Tibial artery (tissue), 4 donors: Measurements from ENCODE around the gene HNF1A.

Source experiments
- DNase-seq, 2 donors: peaks; one replicate each; pipeline ENCODE4 v3.0.0-alpha.2; 2019
- H3K27ac ChIP-seq, 2 donors: fragments of 200-600 bp; sonication (generic) in 1 of 2; 1 replicate in 1 of 2; 2 replicates in 1 of 2; pipeline ENCODE4 v1.5.1; 2018 to 2019; ENCODE audit warnings: mild to moderate bottlenecking in 1 of 2
- H3K27me3 ChIP-seq, 2 donors: fragments of 200-600 bp; sonication (generic) in 1 of 2; one replicate each; pipeline versions ENCODE4 v1.5.1 to v1.6.0; 2016 to 2019
- H3K36me3 ChIP-seq, 3 donors: fragments of 200-600 bp; sonication (generic) in 2 of 3; one replicate each; pipeline ENCODE4 v1.5.1; 2016 to 2019; ENCODE audit warnings: mild to moderate bottlenecking in 2 of 3
- H3K4me1 ChIP-seq, 4 donors: fragments of 200-600 bp; sonication (generic) in 2 of 4; 1 replicate in 3 of 4; 2 replicates in 1 of 4; pipeline ENCODE4 v1.5.1; 2016 to 2019
- H3K4me3 ChIP-seq, 2 donors: fragments of 200-600 bp; sonication (generic) in 1 of 2; 1 replicate in 1 of 2; 2 replicates in 1 of 2; pipeline ENCODE4 v1.5.1; 2018 to 2019; ENCODE audit warnings: mild to moderate bottlenecking in 2 of 2
- H3K9me3 ChIP-seq, 3 donors: fragments of 200-600 bp; sonication (generic) in 1 of 3; one replicate each; pipeline ENCODE4 v1.5.1; 2016 to 2019
- CTCF ChIP-seq, 2 experiments: fragments of 200-600 bp in 1 of 2; fragments of 450-650 bp in 1 of 2; IDR thresholded peaks; one replicate each; pipeline ENCODE4 v1.5.1; 2017 to 2019; ENCODE audit warnings: antibody characterized with exemption in 2 of 2, mild to moderate bottlenecking in 1 of 2, moderate library complexity in 1 of 2
- intact Hi-C: fragments of 100-400 bp; cut with DNase I; formaldehyde crosslinking; loops from one replicate; pipeline ENCODE4 v1.15.0; 2023; ENCODE audit warnings: low total_unique reads

HNF1A gene

GRCh38 chr12:120990487-120991055 is 12.2 kb downstream of the HNF1A start:
- Histone ChIP-seq H3K27me3 (peaks cover 0 to 7% of the 10 kb centered on the region in 2 donors), H3K9me3 (no peaks in the 10 kb centered on the region), H3K4me1 (no peaks in the 10 kb centered on the region), H3K4me3 (no peak overlapping the region), H3K27ac (no peak overlapping the region), H3K36me3 (no peaks in the 10 kb centered on the region)
- no peak for TF ChIP-seq CTCF (IDR thresholded peaks at IDR 0.05)
- DNase-seq: no peak
- intact Hi-C loops: no loop called here

- Histone ChIP-seq H3K4me3 (no peak overlapping the region), H3K4me1 (no peaks in the 10 kb centered on the region), H3K36me3 (no peaks in the 10 kb centered on the region), H3K27me3 (peaks cover 0 to 12% of the 10 kb centered on the region in 2 donors), H3K9me3 (no peaks in the 10 kb centered on the region), H3K27ac (no peak overlapping the region)
- TF ChIP-seq CTCF (IDR thresholded peaks at IDR 0.05): no peak
- DNase-seq: no peak
- intact Hi-C loops: no loop called here
Measured at GRCh38 chr12:120991965-120992364, 13.6 kb downstream of the HNF1A start.

- DNase-seq: no peak
- Histone ChIP-seq H3K4me3 (no peak overlapping the region), H3K4me1 (no peaks in the 10 kb centered on the region), H3K9me3 (no peaks in the 10 kb centered on the region), H3K27me3 (peaks cover 0 to 20% of the 10 kb centered on the region in 2 donors), H3K36me3 (no peaks in the 10 kb centered on the region), H3K27ac (no peak overlapping the region)
- intact Hi-C loops: no loop called here
- no peak for TF ChIP-seq CTCF (IDR thresholded peaks at IDR 0.05)
Measured at GRCh38 chr12:120992989-120993388, 14.6 kb downstream of the HNF1A start.

GRCh38 chr12:120993496-120993895 is 15.2 kb downstream of the HNF1A start:
- Histone ChIP-seq H3K27ac (no peak overlapping the region), H3K9me3 (no peaks in the 10 kb centered on the region), H3K27me3 (peaks cover 0 to 22% of the 10 kb centered on the region in 2 donors), H3K4me3 (no peak overlapping the region), H3K36me3 (no peaks in the 10 kb centered on the region), H3K4me1 (no peaks in the 10 kb centered on the region)
- no peak for DNase-seq
- TF ChIP-seq CTCF (IDR thresholded peaks at IDR 0.05): no peak
- intact Hi-C loops: no loop called here

GRCh38 chr12:120994059-120994458 is 15.7 kb downstream of the HNF1A start:
- Histone ChIP-seq H3K4me3 (no peak overlapping the region), H3K27ac (no peak overlapping the region), H3K27me3 (peaks cover 0 to 22% of the 10 kb centered on the region in 2 donors), H3K4me1 (no peaks in the 10 kb centered on the region), H3K36me3 (no peaks in the 10 kb centered on the region), H3K9me3 (no peaks in the 10 kb centered on the region)
- TF ChIP-seq CTCF (IDR thresholded peaks at IDR 0.05): no peak
- DNase-seq: no peak
- intact Hi-C loops: no loop called here
